Ascending aorta (tissue), 2 donors: ENCODE measurements around the gene PCNX2. TPM values are rescaled to one million over a fixed set of nuclear protein-coding genes. Genes with fewer than 3 reads are reported as not detected.

Source experiments
- DNase-seq, 2 donors: peaks; one replicate each; pipeline ENCODE4 v3.0.0-alpha.2; 2019; ENCODE audit warnings: low spot score in 2 of 2
- H3K27ac ChIP-seq, 2 donors: fragments of 200-600 bp; sonication (generic); one replicate each; pipeline ENCODE4 v1.5.1; 2016 to 2017; ENCODE audit warnings: mild to moderate bottlenecking in 1 of 2
- H3K27me3 ChIP-seq: fragments of 200-600 bp; sonication (generic); one replicate; pipeline ENCODE4 v1.5.1; 2017
- H3K36me3 ChIP-seq, 2 donors: fragments of 200-600 bp; sonication (generic); one replicate each; pipeline ENCODE4 v1.5.1; 2016
- H3K4me1 ChIP-seq, 2 donors: fragments of 200-600 bp; sonication (generic); one replicate each; pipeline ENCODE4 v1.5.1; 2016 to 2017; ENCODE audit warnings: mild to moderate bottlenecking in 1 of 2
- H3K4me3 ChIP-seq, 2 donors: fragments of 200-600 bp; sonication (generic); one replicate each; pipeline ENCODE4 v1.5.1; 2016 to 2017; ENCODE audit warnings: mild to moderate bottlenecking in 1 of 2
- H3K9me3 ChIP-seq, 2 donors: fragments of 200-600 bp; sonication (generic); one replicate each; pipeline ENCODE4 v1.5.1; 2016
- intact Hi-C: fragments of 100-400 bp; cut with DNase I; formaldehyde crosslinking; loops from one replicate; pipeline ENCODE4 v1.15.1; 2023
- total RNA-seq: library from RNA; depleted of rRNA; stranded (reverse); fragments of >200 nt; gene quantifications from one replicate; pipeline ENCODE4 v1.1.0, GENCODE V29; 2016
- TF ChIP-seq, protein P1 (sequence below), 3 experiments: fragments of 200-600 bp in 2 of 3; fragments of 450-650 bp in 1 of 3; sonication (generic) in 2 of 3; IDR thresholded peaks; one replicate each; pipeline ENCODE4 v1.5.1; 2016 to 2019; ENCODE audit warnings: antibody characterized with exemption in 3 of 3, mild to moderate bottlenecking in 1 of 3, moderate library complexity in 1 of 3

Gene PCNX2
- total RNA-seq, 1 donor from 2014 or later = 13.6 TPM

GRCh38 chr1:233033361-233033760 lies 262.2 kb downstream of the PCNX2 start:
- no peak for DNase-seq

GRCh38 chr1:233032916-233033315 lies 262.6 kb downstream of the PCNX2 start:
- Histone ChIP-seq H3K27me3 (no peaks in the 10 kb centered on the region), H3K36me3 (no peaks in the 10 kb centered on the region), H3K9me3 (no peaks in the 10 kb centered on the region), H3K4me3 (no peak overlapping the region), H3K4me1 (no peaks in the 10 kb centered on the region), H3K27ac (no peak overlapping the region)
- DNase-seq = no peak
- intact Hi-C loops = no loop called here
- TF ChIP-seq, protein P1, sequence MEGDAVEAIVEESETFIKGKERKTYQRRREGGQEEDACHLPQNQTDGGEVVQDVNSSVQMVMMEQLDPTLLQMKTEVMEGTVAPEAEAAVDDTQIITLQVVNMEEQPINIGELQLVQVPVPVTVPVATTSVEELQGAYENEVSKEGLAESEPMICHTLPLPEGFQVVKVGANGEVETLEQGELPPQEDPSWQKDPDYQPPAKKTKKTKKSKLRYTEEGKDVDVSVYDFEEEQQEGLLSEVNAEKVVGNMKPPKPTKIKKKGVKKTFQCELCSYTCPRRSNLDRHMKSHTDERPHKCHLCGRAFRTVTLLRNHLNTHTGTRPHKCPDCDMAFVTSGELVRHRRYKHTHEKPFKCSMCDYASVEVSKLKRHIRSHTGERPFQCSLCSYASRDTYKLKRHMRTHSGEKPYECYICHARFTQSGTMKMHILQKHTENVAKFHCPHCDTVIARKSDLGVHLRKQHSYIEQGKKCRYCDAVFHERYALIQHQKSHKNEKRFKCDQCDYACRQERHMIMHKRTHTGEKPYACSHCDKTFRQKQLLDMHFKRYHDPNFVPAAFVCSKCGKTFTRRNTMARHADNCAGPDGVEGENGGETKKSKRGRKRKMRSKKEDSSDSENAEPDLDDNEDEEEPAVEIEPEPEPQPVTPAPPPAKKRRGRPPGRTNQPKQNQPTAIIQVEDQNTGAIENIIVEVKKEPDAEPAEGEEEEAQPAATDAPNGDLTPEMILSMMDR (IDR thresholded peaks at IDR 0.05) = no peak

More at GRCh38 chr1:233033361-233033760, 262.2 kb downstream of the PCNX2 start:
- H3K27me3 ChIP-seq = no peaks in the 10 kb centered on the region
- H3K36me3 ChIP-seq = no peaks in the 10 kb centered on the region
- H3K9me3 ChIP-seq = no peaks in the 10 kb centered on the region
- intact Hi-C loops = no loop called here
- no peak overlapping the region for H3K4me3 ChIP-seq
- TF ChIP-seq, protein P1 (IDR thresholded peaks at IDR 0.05) = no peak
- H3K4me1 ChIP-seq = no peaks in the 10 kb centered on the region
- H3K27ac ChIP-seq = no peak overlapping the region

DNA sequence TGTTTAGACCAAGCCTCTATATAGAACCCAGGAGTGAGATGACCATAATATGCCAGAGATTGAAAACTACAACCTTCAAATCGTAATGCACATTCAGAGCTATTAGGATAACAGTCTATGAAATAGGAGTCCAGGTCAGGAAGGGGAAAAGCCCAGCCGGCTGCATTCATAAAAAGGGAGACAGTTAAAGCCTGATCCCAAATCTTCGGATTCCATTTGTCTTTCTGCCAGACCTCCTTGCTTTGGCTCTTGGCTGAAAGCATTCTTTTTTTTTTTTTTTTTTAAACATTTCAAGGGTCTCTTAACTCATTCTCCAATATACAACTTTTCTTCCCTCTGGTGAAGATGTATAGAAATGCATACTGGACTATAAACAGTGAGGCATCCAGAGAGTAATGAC lies 264.0 kb downstream of the PCNX2 start:
- Histone ChIP-seq H3K4me3 (no peak overlapping the region), H3K27ac (no peak overlapping the region), H3K27me3 (no peaks in the 10 kb centered on the region), H3K36me3 (no peaks in the 10 kb centered on the region), H3K4me1 (no peaks in the 10 kb centered on the region), H3K9me3 (no peaks in the 10 kb centered on the region)
- DNase-seq = no peak
- TF ChIP-seq, protein P1 (IDR thresholded peaks at IDR 0.05) = no peak
- intact Hi-C loops = no loop called here

- TF ChIP-seq, protein P1 (IDR thresholded peaks at IDR 0.05) = no peak
- Histone ChIP-seq H3K9me3 (no peaks in the 10 kb centered on the region), H3K27ac (no peak overlapping the region), H3K4me3 (no peak overlapping the region), H3K4me1 (no peaks in the 10 kb centered on the region), H3K27me3 (no peaks in the 10 kb centered on the region), H3K36me3 (no peaks in the 10 kb centered on the region)
- intact Hi-C loops = no loop called here
- no peak for DNase-seq
Observed at GRCh38 chr1:233027046-233027445, 268.5 kb downstream of the PCNX2 start.

DNA sequence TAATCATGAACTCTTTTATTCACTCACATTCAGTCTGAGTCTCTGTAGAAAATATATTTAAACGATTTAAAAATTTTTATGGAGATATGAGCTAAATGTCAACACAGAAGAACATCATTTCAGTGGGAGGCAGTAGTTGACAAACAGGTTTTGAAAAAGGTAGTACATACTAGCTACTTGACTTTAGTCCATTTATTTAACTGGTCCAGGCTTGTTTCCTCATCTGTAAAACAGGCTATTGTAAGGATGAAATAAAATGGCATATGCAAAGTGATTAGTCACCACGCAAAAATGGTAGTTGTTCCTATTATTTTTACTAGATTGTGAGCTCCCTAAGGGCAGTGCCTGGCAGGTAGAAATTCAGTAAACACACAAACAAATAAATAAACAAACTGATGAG lies 270.0 kb downstream of the PCNX2 start:
- intact Hi-C loops = no loop called here
- H3K9me3 ChIP-seq = no peaks in the 10 kb centered on the region

More for the DNA sequence above, 270.0 kb downstream of the PCNX2 start:
- H3K4me3 ChIP-seq = no peak overlapping the region
- no peak overlapping the region for H3K27ac ChIP-seq
- TF ChIP-seq, protein P1 (IDR thresholded peaks at IDR 0.05) = no peak
- no peak for DNase-seq
- no peaks in the 10 kb centered on the region for H3K27me3 ChIP-seq
- H3K4me1 ChIP-seq = no peaks in the 10 kb centered on the region
- no peaks in the 10 kb centered on the region for H3K36me3 ChIP-seq
